Heart left ventricle (tissue), 13 donors: ENCODE results near the gene CLINT1.

ENCODE experiments used
- POLR2A ChIP-seq, 2 donors: fragments of 450-650 bp; IDR thresholded peaks; one replicate each; pipeline ENCODE4 v1.6.1; 2017; ENCODE audit warnings: antibody characterized with exemption in 2 of 2, mild to moderate bottlenecking in 2 of 2, moderate library complexity in 2 of 2
- TF ChIP-seq, protein P1 (sequence below), 12 donors: fragments of 200-600 bp; sonication (generic) in 4 of 12; IDR thresholded peaks; one replicate each; pipeline versions ENCODE4 v1.5.0 to v1.8.0; 2018 to 2022; ENCODE audit warnings: antibody characterized with exemption in 12 of 12, mild to moderate bottlenecking in 5 of 12
- donor health status: ischemic (EF 13 %, LVEDD 7.1; RV severe dilation, severe dysfunction).
- donor health status: DM: no; HTN: yes; CAD: no.
- donor health status: DM: no; HTN: no; CAD: no.
- donor health status: ischemic (EF 25% LVEDD 6.9; RV normal size, moderate dysfunction).
- donor health status: ischemic (EF 25% LVEDD 5.7; RV mildly dilated, moderate dysfunction).
- donor health status: ischemic (EF 35%, LVEDD 5.7; RV mildly dilated, moderate dysfunction).
- donor health status: nonischemic (EF 11% LVEDD 7.7; RV severe dilation, severe dysfunction).
- donor health status: DM: yes; HTN: yes; CAD: no.
- donor health status: PGD.
- donor health status: ischemic (EF 29% LVEDD 5.4; RV normal size, mild dysfunction).
- donor health status: nonischemic (EF 23%, LVEDD 6.1; RV moderate dilation, normal function).

DNA sequence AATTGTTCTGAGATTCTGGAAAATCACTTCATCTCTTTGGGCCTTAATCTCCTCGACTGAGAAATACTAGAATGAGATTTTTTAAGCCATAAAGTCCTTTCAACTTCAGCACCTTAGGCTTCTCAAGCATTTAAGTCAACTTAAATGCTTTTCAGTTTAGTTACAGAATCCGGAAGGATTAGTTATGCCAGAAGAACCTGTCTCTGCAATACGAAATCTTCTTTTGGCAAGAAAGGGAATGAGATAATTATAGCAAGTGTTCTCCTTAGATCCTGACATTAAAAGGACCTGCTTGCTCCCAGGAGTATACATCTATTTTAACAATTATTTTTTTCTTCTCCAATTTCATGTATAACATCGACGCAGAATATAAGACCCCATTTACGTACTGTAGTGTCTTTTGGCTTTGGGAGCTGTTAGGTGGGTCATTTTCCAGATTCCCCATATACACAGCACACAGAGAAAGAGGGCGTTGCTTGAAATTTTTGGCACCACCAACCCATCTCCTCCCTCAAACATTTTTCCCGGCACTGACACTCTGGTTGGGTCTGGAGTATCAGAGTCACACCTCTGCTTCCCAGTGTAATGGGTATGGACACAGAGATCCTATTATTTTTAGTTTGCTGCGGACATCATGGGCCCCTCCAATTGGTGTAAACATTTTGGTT, 43.6 kb upstream of the CLINT1 start:
- no peak for TF ChIP-seq POLR2A (IDR thresholded peaks at IDR 0.05)
- TF ChIP-seq, protein P1, sequence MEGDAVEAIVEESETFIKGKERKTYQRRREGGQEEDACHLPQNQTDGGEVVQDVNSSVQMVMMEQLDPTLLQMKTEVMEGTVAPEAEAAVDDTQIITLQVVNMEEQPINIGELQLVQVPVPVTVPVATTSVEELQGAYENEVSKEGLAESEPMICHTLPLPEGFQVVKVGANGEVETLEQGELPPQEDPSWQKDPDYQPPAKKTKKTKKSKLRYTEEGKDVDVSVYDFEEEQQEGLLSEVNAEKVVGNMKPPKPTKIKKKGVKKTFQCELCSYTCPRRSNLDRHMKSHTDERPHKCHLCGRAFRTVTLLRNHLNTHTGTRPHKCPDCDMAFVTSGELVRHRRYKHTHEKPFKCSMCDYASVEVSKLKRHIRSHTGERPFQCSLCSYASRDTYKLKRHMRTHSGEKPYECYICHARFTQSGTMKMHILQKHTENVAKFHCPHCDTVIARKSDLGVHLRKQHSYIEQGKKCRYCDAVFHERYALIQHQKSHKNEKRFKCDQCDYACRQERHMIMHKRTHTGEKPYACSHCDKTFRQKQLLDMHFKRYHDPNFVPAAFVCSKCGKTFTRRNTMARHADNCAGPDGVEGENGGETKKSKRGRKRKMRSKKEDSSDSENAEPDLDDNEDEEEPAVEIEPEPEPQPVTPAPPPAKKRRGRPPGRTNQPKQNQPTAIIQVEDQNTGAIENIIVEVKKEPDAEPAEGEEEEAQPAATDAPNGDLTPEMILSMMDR (IDR thresholded peaks at IDR 0.05) = no peak
